Measurements from ENCODE around the gene CEMIP2.

The CEMIP2 gene

DNA sequence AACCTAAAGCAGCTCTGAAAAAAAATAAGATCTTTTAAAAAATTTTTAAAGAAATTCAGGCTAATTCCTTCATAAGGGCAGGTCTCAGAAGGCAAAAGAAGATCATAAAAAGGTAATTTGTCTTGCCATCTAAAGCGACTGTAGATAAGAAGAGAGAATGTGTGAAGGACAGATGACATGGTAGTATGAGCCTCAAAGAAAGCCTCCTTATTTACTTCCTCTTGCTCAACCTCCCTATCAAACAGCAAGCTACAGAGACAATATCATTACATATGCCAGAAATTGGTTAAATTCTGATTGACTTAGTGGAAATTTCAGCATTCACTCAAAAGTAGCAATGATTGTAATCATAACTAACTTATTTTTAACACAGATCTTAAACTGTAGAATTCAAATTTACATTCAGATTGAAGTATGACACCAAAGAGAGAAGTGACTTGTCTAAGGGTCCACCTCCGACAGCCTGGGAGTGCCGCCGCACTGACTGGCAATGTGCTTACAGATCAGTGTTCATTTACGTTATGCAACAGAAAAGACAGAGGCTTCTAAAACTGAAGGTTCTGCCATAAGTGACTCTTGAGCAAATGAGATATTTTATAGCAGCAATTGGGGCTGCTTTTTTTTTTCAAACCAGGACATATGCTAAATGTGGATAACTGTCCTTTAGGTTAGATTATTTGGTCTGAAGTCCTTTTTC lies 132.0 kb downstream of the CEMIP2 start:
- no peak for DNase-seq

DNA sequence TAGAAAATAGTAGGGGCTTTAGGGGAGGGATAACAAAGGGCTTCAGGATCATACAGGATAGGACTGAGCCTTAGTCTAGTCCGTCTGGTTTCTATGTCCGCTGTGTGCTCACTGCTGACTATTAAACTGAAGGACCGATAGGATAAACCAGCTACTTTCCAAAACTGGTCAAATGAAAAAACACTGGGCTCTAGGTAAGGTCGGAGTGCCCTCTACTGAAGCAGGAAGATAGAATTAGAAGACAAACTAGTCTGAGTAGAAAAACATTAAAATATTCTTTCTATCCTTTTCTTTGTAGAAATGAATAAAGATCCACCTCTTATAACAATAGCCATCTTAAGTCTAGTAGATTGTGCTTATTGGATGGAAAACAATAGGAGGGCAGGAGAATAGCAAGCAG lies 133.6 kb downstream of the CEMIP2 start:
- no peak for DNase-seq
